ENCODE measurements around the gene XXYLT1.

The XXYLT1 gene

DNA sequence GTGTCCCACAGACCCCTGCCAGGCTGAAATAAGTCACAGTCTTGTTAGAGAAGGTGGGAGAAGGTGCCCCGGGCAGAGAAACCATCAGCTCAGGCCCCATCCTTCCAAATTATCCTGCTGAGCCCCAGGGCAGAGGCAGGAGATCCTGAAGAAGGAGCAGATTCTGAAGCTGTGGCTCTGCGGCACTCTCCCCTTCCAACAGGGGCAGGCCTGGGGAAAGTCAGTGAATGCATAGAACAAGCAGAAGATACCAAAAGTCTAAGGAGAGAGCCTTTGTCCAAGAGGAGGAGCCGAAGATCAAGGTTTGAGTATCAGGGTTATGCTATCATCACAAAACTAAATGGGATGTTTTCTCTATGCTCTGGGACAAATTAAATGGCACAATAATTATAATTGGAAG, 249.3 kb downstream of the XXYLT1 start:
- peak in 1 of 2 donors; percentile 9 for DNase-seq
- Histone ChIP-seq H3K27me3 (peaks cover 0 to 7% of the 10 kb centered on the region in 2 donors), H3K4me1 (no peaks in the 10 kb centered on the region), H3K4me3 (no peak overlapping the region), H3K36me3 (no peaks in the 10 kb centered on the region), H3K9me3 (no peaks in the 10 kb centered on the region), H3K27ac (no peak overlapping the region)
- intact Hi-C loops (cut with DNase I; ENCODE audit: low total_unique reads): no loop called here
- TF ChIP-seq, protein P1, sequence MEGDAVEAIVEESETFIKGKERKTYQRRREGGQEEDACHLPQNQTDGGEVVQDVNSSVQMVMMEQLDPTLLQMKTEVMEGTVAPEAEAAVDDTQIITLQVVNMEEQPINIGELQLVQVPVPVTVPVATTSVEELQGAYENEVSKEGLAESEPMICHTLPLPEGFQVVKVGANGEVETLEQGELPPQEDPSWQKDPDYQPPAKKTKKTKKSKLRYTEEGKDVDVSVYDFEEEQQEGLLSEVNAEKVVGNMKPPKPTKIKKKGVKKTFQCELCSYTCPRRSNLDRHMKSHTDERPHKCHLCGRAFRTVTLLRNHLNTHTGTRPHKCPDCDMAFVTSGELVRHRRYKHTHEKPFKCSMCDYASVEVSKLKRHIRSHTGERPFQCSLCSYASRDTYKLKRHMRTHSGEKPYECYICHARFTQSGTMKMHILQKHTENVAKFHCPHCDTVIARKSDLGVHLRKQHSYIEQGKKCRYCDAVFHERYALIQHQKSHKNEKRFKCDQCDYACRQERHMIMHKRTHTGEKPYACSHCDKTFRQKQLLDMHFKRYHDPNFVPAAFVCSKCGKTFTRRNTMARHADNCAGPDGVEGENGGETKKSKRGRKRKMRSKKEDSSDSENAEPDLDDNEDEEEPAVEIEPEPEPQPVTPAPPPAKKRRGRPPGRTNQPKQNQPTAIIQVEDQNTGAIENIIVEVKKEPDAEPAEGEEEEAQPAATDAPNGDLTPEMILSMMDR (IDR thresholded peaks at IDR 0.05): no peak

DNA sequence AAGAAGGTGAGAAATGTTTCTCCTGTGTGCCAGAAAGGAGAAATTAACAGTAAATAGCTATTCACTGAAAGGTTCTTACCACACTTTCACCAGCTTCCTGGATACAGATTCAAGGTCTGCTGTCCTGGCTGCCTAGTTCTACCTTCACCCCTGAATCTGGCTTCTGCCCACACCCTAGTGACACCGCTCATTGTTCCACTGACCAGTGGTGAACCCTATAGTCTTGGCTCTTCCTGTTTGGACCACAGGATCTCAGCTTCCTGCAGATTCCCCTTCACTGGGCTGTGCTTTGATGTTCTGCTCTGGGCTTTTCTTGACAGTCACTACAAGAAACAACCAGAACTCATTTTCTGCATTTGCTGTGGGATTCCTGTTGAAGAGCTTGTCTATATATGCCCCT, 250.0 kb downstream of the XXYLT1 start:
- H3K27ac ChIP-seq: no peak overlapping the region

DNA sequence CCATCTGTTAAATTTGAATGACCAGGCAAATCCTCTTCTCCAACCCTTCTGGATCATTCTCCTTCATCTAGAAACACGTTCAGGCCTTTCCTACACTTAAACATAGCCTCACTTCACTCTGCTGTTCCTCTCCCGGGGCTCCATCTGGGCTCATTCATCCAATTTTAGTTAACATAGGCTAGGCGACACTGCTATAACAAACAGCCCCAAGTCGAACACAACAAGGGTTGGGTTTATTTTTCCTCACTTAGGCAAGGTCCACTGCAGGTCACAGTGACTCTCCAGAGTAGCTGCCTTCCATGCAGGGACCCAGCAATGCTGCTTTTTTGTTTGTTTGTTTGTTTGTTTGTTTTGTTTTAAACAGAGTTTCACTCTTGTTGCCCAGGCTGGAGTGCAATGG, 250.8 kb downstream of the XXYLT1 start:
- no peaks in the 10 kb centered on the region for H3K36me3 ChIP-seq
- H3K27me3 ChIP-seq: peaks cover 0 to 7% of the 10 kb centered on the region in 2 donors
- no peaks in the 10 kb centered on the region for H3K9me3 ChIP-seq
- no peaks in the 10 kb centered on the region for H3K4me1 ChIP-seq
- intact Hi-C loops (cut with DNase I; ENCODE audit: low total_unique reads): no loop called here
- TF ChIP-seq, protein P1 (IDR thresholded peaks at IDR 0.05): no peak
- no peak overlapping the region for H3K4me3 ChIP-seq
- DNase-seq: no peak
- H3K27ac ChIP-seq: no peak overlapping the region

More for the DNA sequence above, 250.0 kb downstream of the XXYLT1 start:
- intact Hi-C loops (cut with DNase I; ENCODE audit: low total_unique reads): no loop called here
- TF ChIP-seq, protein P1 (IDR thresholded peaks at IDR 0.05): no peak
- no peak overlapping the region for H3K4me3 ChIP-seq
- H3K27me3 ChIP-seq: peaks cover 0 to 7% of the 10 kb centered on the region in 2 donors
- no peaks in the 10 kb centered on the region for H3K36me3 ChIP-seq
- no peaks in the 10 kb centered on the region for H3K9me3 ChIP-seq
- H3K4me1 ChIP-seq: no peaks in the 10 kb centered on the region
- DNase-seq: peak in 1 of 2 donors; percentile 12

DNA sequence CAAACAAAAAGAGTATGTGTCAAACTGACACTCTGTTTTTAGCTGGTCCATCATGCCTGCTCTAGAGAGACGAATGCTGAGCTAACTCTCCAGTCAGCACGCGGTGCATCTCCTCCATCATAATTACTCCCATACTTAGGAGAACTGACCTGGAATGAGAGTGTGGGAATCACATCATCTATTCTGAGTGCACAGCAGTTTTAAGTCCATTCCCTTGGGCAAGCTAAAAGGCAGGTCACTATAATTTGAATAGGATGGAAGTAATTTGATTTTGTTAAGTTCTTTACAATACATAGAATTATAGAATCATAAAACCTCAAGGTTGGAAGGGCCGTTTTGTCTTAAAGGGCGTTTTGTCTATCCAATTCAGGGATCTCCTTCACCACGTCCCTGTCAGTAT, 251.6 kb downstream of the XXYLT1 start:
- Histone ChIP-seq H3K36me3 (no peaks in the 10 kb centered on the region), H3K9me3 (no peaks in the 10 kb centered on the region), H3K4me3 (no peak overlapping the region), H3K27ac (no peak overlapping the region), H3K27me3 (peaks cover 0 to 7% of the 10 kb centered on the region in 2 donors), H3K4me1 (no peaks in the 10 kb centered on the region)
- intact Hi-C loops (cut with DNase I; ENCODE audit: low total_unique reads): no loop called here
- TF ChIP-seq, protein P1 (IDR thresholded peaks at IDR 0.05): no peak
- no peak for DNase-seq

Data from tibial artery (tissue), 4 donors.